ENCODE measurements around the gene CDC27.
A peak's percentile ranks its signal among the peaks of the same experiment; 100 is the strongest.
"Not testable (repeated sequence)": the region's sequence is repeated elsewhere in the genome, so short reads cannot be mapped to it uniquely, and the experiment has no call there.

CDC27 gene

DNA sequence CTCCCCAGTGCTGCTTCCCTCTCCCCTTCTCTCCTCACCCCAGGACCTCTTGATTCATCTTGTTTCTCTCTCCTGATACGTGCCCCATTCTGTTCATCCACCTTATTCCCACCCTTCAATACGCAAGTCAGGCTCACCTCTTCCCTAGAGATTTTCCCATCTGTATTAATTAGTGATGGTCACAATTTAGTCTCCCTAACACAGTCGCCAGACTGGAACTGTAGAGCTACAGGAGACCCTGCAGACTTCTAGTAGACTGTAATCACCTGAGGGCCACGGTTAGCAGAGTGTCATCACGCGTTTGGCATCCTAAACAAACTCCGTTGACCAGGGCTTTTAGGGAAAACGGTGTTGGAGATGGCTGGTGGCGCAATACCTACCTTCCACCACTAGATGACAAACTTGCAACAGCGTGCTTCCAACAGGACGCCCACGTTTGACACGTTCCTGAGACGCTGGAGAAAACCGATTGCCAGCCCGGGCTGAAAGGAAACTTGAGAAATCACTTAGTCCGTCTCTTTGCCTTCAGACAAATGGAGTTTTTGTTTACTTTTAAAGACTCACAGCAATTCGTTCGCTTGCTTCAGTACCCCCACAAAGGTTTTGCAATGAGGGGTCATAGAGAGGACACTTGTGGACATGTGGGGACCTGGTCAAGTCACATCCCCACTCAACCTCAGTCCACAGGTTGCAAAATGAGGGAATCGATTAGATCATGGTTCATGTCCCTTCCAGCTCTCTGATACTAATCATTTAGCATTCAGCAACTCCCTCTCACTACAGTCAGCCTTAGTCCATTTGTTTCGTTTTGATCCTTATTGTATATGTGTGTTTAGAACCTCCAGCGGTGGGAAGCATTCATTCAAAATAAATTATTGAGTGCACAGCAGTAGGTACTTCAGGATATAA is 40.7 kb upstream of the CDC27 start:
- TF ChIP-seq POLR2A (IDR thresholded peaks at IDR 0.05; ENCODE audit: low read depth, low read length) = no peak
- TF ChIP-seq POLR2AphosphoS5 (IDR thresholded peaks at IDR 0.05; ENCODE audit: low read depth, low read length) = no peak
- TF ChIP-seq TAF1 (IDR thresholded peaks at IDR 0.05; ENCODE audit: borderline replicate concordance, low read depth, low read length) = no peak
- peak; percentile 93 for FAIRE-seq
- DNase-seq (ENCODE audit: insufficient read length) = peak; percentile 57

DNA sequence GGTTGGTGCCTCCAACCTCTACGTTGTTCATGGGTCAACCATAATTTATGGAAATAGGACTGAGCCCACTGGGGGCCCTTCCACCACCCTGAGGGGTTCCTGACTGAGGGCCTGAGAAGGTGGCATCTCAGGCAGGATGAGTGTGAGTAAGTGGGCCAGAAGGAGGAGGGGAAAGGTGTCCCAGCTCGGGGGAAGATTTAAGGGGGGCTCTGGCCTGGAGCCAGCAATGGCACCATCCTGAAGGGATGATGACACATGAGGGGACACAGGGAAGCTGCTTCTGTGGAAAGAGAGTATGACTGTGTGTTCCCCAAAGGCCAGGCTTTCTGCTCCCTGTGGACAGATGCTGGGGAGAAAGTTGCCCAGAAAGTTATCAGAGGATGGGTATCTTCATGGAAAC is 38.8 kb upstream of the CDC27 start:
- DNase-seq (ENCODE audit: insufficient read length) (no peak), FAIRE-seq (no peak)
- TF ChIP-seq TAF1 (IDR thresholded peaks at IDR 0.05; ENCODE audit: borderline replicate concordance, low read depth, low read length) = no peak
- no peak for TF ChIP-seq POLR2AphosphoS5 (IDR thresholded peaks at IDR 0.05; ENCODE audit: low read depth, low read length)
- TF ChIP-seq POLR2A (IDR thresholded peaks at IDR 0.05; ENCODE audit: low read depth, low read length) = no peak

DNA sequence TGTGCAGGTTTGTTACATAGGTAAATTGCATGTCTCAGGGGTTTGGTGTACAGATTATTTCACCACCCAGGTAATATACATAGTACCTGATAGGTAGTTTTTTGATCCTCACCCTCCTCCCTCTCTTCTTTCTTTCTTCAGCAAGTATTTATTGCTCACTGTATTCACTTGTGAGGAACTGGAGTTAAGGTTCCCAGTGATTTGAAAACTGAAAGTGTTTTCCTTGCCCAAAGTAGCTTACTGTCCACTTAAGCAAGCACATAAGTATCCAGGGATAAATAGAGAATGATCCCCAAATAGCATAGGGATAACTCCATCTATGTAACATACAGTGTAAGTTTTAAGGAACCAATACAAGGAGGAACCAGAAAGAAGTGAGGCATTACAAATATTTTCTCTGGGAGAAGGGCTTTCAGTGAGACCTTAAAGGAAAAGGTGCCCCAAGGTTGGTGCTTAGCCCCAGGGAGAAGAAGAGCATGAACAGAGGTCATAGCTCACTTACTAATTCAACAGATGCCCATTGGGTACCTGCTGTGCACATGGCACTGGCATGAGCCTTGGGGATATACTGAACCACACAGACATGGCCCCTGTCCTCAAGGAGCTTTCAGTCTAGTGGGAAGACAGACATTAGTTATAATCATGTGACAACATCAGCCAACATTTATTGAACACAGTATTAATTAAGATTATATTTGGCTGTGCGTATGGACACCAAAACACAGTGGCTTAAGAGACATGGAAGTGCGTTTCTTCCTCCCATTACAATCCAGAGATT is 37.0 kb upstream of the CDC27 start:
- FAIRE-seq (no peak), DNase-seq (ENCODE audit: insufficient read length) (no peak)

DNA sequence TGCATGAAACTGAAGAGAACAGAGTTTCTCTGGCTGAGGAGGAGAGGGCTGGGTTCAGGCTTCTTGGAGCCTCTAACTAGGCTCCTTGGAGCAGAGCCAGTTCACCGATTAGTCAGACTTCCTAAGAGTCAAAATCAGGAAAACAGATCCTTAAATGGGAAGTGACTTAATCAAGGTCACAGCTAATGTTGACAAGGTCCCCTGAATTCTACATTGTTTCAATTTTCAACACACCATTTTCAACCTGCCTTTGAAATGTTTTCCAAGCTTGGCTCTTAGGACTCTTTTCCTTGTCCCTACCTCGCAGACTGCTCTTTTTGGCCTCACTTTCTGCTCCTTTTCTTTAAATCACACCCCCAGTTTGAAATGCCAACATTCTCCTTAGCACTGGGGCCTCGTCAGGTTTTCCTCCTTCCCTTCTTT is 36.4 kb upstream of the CDC27 start:
- TF ChIP-seq POLR2A (IDR thresholded peaks at IDR 0.05; ENCODE audit: low read depth, low read length) = no peak
- no peak for TF ChIP-seq TAF1 (IDR thresholded peaks at IDR 0.05; ENCODE audit: borderline replicate concordance, low read depth, low read length)
- no peak for TF ChIP-seq POLR2AphosphoS5 (IDR thresholded peaks at IDR 0.05; ENCODE audit: low read depth, low read length)
- DNase-seq (ENCODE audit: insufficient read length) (no peak), FAIRE-seq (no peak)

More for the DNA sequence above, 37.0 kb upstream of the CDC27 start:
- no peak for TF ChIP-seq TAF1 (IDR thresholded peaks at IDR 0.05; ENCODE audit: borderline replicate concordance, low read depth, low read length)
- no peak for TF ChIP-seq POLR2AphosphoS5 (IDR thresholded peaks at IDR 0.05; ENCODE audit: low read depth, low read length)
- no peak for TF ChIP-seq POLR2A (IDR thresholded peaks at IDR 0.05; ENCODE audit: low read depth, low read length)

DNA sequence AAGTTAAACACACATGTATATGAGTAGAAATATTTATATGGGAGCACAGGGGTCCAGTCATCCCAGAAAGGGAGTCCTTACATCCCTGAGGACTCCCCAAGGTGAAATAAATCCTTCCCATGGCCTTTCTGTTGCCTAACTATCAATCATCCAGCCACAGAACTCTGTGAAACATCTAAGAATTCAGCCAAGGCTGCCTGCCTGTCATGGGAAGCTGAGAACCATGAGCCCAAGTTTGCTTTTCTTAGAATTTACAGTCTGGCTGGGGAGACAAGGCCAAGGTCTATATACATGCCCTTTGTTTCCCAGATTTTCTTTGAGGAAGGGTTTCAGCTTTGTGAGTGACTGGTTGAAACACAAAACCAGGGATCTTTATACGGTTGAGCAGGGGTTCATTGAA is 35.9 kb upstream of the CDC27 start:
- no peak for TF ChIP-seq TAF1 (IDR thresholded peaks at IDR 0.05; ENCODE audit: borderline replicate concordance, low read depth, low read length)
- no peak for TF ChIP-seq POLR2A (IDR thresholded peaks at IDR 0.05; ENCODE audit: low read depth, low read length)
- no peak for TF ChIP-seq POLR2AphosphoS5 (IDR thresholded peaks at IDR 0.05; ENCODE audit: low read depth, low read length)
- FAIRE-seq (no peak), DNase-seq (ENCODE audit: insufficient read length) (no peak)

DNA sequence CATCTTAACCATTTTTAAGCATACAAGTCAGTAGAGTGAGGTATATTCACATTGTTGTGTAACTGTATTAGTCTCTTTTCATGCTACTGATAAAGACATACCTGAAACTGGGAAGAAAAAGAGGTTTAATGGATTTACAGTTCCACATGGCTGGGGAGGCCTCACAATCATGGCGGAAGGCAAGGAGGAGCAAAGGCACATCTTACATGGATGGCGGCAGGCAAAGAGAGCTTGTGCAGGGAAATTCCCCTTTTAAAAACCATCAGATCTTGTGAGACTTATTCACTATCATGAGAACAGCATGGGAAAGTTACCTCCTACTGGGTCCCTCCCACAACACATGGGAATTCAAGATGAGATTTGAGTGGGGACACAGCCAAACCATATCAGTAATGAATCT is 35.0 kb upstream of the CDC27 start:
- FAIRE-seq; DNase-seq (ENCODE audit: insufficient read length): not testable (repeated sequence)

DNA sequence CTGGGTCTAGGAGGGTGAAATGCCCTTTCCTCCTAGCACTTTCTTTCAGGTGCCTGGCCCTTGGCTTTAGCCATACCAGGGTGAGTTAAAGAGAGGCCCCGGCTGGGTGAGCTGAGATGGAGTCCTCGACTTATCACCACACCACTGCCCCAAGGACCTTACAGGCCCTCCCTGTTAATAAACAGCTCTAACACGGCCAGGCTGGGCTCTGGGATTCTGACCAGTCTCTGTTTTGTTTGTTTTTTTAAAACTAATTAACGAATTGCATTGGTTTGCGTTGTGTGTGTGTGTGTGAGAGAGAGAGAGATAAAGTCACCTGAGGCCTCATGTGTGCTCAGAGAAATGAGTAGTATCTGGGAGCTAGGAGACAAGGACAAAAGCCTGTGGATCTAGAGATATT is 34.4 kb upstream of the CDC27 start:
- TF ChIP-seq POLR2AphosphoS5 (IDR thresholded peaks at IDR 0.05; ENCODE audit: low read depth, low read length) (no peak), TAF1 (IDR thresholded peaks at IDR 0.05; ENCODE audit: borderline replicate concordance, low read depth, low read length) (no peak), POLR2A (IDR thresholded peaks at IDR 0.05; ENCODE audit: low read depth, low read length) (no peak)
- FAIRE-seq (no peak), DNase-seq (ENCODE audit: insufficient read length) (no peak)

DNA sequence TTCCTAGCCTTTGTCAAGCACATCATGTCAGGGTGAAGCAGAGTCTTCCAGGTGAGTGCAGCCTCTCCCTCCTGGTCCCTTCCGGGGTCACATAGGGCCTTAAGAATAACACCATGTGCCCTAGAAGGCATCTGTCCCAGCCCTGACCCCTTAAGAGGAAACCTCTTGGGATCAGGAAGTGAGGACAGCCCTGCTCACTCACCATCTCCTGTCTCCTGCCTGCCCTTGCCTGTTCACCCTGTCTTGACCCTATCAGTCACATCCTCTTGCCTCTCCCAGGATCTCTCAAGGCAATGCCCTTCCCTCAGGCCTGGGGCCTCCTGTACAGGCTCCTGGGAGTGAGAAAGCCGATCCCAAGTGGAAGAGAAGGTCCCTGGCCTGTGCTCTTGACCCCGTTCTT is 33.9 kb upstream of the CDC27 start:
- FAIRE-seq = no peak
- TF ChIP-seq TAF1 (IDR thresholded peaks at IDR 0.05; ENCODE audit: borderline replicate concordance, low read depth, low read length) (no peak), POLR2A (IDR thresholded peaks at IDR 0.05; ENCODE audit: low read depth, low read length) (no peak), POLR2AphosphoS5 (IDR thresholded peaks at IDR 0.05; ENCODE audit: low read depth, low read length) (no peak)
- no peak for DNase-seq (ENCODE audit: insufficient read length)

DNA sequence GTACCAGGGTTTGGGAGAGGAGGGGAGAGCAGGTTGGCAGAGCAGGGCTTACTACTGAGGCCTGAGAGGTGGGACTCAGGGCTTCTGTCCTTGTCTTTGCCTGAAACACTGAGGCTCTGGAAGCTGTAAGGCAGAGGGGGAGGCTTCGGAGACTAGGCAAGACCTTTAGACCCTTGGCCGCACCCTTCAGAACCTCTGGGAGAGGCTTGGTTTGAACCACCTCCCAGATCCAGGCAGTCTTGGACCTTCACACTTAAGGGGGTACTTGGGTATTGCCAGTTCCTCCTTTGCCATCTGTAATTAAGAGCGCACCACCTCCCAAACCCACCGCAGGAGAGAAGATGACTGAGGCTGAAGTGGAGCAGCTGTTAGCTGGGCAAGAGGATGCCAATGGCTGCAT is 33.0 kb upstream of the CDC27 start:
- no peak for DNase-seq (ENCODE audit: insufficient read length)
- TF ChIP-seq POLR2A (IDR thresholded peaks at IDR 0.05; ENCODE audit: low read depth, low read length) = no peak
- no peak for TF ChIP-seq POLR2AphosphoS5 (IDR thresholded peaks at IDR 0.05; ENCODE audit: low read depth, low read length)
- no peak for TF ChIP-seq TAF1 (IDR thresholded peaks at IDR 0.05; ENCODE audit: borderline replicate concordance, low read depth, low read length)
- FAIRE-seq = no peak

DNA sequence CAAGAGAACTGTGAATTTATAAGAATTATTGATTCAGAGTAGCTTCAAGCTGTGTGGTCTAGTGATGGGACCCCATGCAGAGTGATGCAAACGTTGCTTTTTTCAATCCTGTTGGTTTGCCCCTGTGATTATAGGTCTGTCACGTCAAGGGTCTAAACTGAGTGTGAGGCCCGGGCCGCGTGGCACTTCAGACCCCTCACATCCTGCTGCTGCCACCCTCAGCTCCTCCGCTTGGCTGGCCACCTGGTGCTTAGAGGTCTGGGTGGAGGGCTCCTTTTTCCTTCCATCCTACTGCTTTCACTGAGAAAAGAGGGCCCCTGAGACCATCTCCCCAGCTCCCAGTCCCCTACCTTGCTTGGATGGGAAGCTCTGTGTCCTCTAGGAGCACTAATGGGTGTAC is 32.1 kb upstream of the CDC27 start:
- TF ChIP-seq TAF1 (IDR thresholded peaks at IDR 0.05; ENCODE audit: borderline replicate concordance, low read depth, low read length) = no peak
- no peak for TF ChIP-seq POLR2AphosphoS5 (IDR thresholded peaks at IDR 0.05; ENCODE audit: low read depth, low read length)
- TF ChIP-seq POLR2A (IDR thresholded peaks at IDR 0.05; ENCODE audit: low read depth, low read length) = no peak
- FAIRE-seq (no peak), DNase-seq (ENCODE audit: insufficient read length) (no peak)

DNA sequence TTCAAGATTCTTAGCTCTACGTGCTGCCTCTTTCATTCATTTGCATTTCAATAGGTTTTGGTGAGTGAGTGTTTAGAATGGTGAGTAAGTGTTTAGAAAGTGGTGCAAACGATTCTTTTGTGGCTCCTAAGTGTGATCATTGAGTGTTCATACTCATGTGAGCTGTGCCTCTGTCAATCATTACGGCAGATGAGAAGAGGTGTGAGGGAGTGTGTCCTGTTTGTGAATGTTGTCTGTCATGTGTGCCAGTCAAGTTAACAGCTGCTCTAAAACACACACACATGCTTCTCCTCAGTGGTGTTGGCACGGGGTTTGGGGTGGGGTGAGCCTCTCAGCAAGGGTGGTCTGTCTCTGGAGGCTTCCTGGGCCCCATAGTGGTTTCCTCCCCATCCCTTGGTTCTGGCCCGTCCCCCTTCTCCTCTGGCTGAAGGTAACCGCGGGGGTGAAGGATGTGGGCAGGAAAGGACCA is 31.5 kb upstream of the CDC27 start:
- no peak for TF ChIP-seq POLR2AphosphoS5 (IDR thresholded peaks at IDR 0.05; ENCODE audit: low read depth, low read length)
- TF ChIP-seq POLR2A (IDR thresholded peaks at IDR 0.05; ENCODE audit: low read depth, low read length) = no peak
- peak; percentile 9 for FAIRE-seq
- no peak for DNase-seq (ENCODE audit: insufficient read length)

Measured in GM12892 (cell line).